Right cardiac atrium (tissue), 5 donors: Measurements from ENCODE around the gene PHF21B. TPM values are rescaled to one million over a fixed set of nuclear protein-coding genes. Genes with fewer than 3 reads are reported as not detected.
"Not testable (repeated sequence)": the region's sequence is repeated elsewhere in the genome, so short reads cannot be mapped to it uniquely, and the experiment has no call there.

Experiments
- ATAC-seq, 2 donors: fragments of 200-7000 bp; cut with Tn5 transposase; one replicate each; pipeline versions ENCODE4 v1.8.0 to v1.9.1; 2020; ENCODE audit warnings: moderate library complexity in 2 of 2, mild to moderate bottlenecking in 1 of 2
- DNase-seq, 3 donors: peaks; one replicate each; pipeline ENCODE4 v3.0.0-alpha.2; 2020
- H3K27ac ChIP-seq: one replicate; pipeline ENCODE4 v1.5.1; 2013; ENCODE audit warnings: mild to moderate bottlenecking, low read length, control low read depth, moderate library complexity
- H3K27me3 ChIP-seq: one replicate; pipeline ENCODE4 v1.6.1; 2013; ENCODE audit not compliant: control insufficient read depth, insufficient read depth
- H3K4me1 ChIP-seq: one replicate; pipeline ENCODE4 v1.6.1; 2013; ENCODE audit warnings: low read length; ENCODE audit not compliant: control insufficient read depth, insufficient read depth
- H3K4me3 ChIP-seq: one replicate; pipeline ENCODE4 v1.5.1; 2013; ENCODE audit warnings: low read length, control low read depth
- H3K9me3 ChIP-seq: one replicate; pipeline ENCODE4 v1.6.1; 2013; ENCODE audit warnings: low read length; ENCODE audit not compliant: control insufficient read depth
- WGBS: extraction: QIAGEN DNeasy Blood & Tissue Kit; methylation state at CpG from one replicate; pipeline ENCODE4 v1.1.7; 2013; 5-methylcytosine and 5-hydroxymethylcytosine counted together
- intact Hi-C, 4 donors: fragments of 100-400 bp; cut with DNase I; formaldehyde crosslinking; loops; one replicate each; pipeline versions ENCODE4 v1.11.0 to v1.14.0; 2022 to 2023
- long read RNA-seq, 4 donors: library from polyadenylated mRNA; unstranded; transcript quantifications; one replicate each; pipeline ENCODE4 v2.0.0, GENCODE V29; 2020 to 2021
- polyA plus RNA-seq: library from polyadenylated mRNA; stranded (reverse); fragments of 200-250 nt; gene quantifications from one replicate; pipeline ENCODE4 v1.2.3, GENCODE V29; 2013
- total RNA-seq, 4 donors: library from RNA; stranded (reverse); fragmentation: NEBNext Ultra II Directional; extraction: Animal tissue kit (Norgen Biotek cat#: 25700); gene quantifications; one replicate each; pipeline ENCODE4 v1.2.1, GENCODE V29; 2021
- donor health status: healthy with polysubstance abuse.
- donor health status: DM: no; HTN: yes; CAD: no.
- donor health status: DM: no; HTN: no; CAD: no.
- donor health status: DM: no; HTN: yes; CAD: no; lungs with severe emphysema.
- donor health status: DM: yes; HTN: yes; CAD: no.

The PHF21B gene
- total RNA-seq (1 to 10 TPM in 3 of 4 donors, under 1 TPM in 1; 0.97 to 1.9 (median 1.3) TPM), polyA plus RNA-seq (0.50 TPM)
- long read RNA-seq, donor 1 = 0 reads
- long read RNA-seq, donor 2, partial matches to known transcripts = 0 of 2 reads
- long read RNA-seq, donor 2, other reads (novel, unspliced or antisense) = 2 of 2 reads
- long read RNA-seq, donor 3, partial matches to known transcripts = 0 of 1 reads
- long read RNA-seq, donor 3, other reads (novel, unspliced or antisense) = 1 of 1 reads
- long read RNA-seq, donor 4 = 0 reads

- Histone ChIP-seq H3K9me3 (no peaks in the 10 kb centered on the region), H3K27ac (peak within 1 kb of the TSS; percentile 8), H3K4me3 (peak within 1 kb of the TSS; percentile 90), H3K4me1 (no peaks in the 10 kb centered on the region), H3K27me3 (no peaks in the 10 kb centered on the region)
- intact Hi-C loops = no loop called here
- under 1% methylated on average over 120 of the region's 121 CpGs for WGBS
- DNase-seq (peak; percentile 61 to 88 (median 87)), ATAC-seq (peak; percentile 38 to 40)
Measured at GRCh38 chr22:45009606-45010531, at the start of gene PHF21B. Gene PHF21B (minus strand): TSS chr22:45010005. CDS start chr22:45009549, 456 bp downstream.

- no peaks in the 10 kb centered on the region for H3K27me3 ChIP-seq
- no peak for DNase-seq
- intact Hi-C loops = no loop called here
- H3K27ac ChIP-seq = no peak overlapping the region
- 84% methylated on average over 5 of the region's 5 CpGs for WGBS
- H3K4me3 ChIP-seq = no peak overlapping the region
- H3K9me3 ChIP-seq = no peaks in the 10 kb centered on the region
- H3K4me1 ChIP-seq = no peaks in the 10 kb centered on the region
- no peak for ATAC-seq
Measured at GRCh38 chr22:45059296-45059695, 49.5 kb upstream of the PHF21B start.

- ATAC-seq = no peak
- intact Hi-C loops = no loop called here
- 69% methylated on average over 2 of the region's 2 CpGs for WGBS
Measured at GRCh38 chr22:45058622-45058912, 48.8 kb upstream of the PHF21B start.

GRCh38 chr22:45055936-45056335 is 46.1 kb upstream of the PHF21B start:
- H3K27ac ChIP-seq = no peak overlapping the region
- ATAC-seq = no peak
- H3K4me1 ChIP-seq = no peaks in the 10 kb centered on the region
- no peak overlapping the region for H3K4me3 ChIP-seq
- H3K27me3 ChIP-seq = no peaks in the 10 kb centered on the region
- WGBS = 78% methylated on average over 15 of the region's 15 CpGs
- intact Hi-C loops = no loop called here
- DNase-seq = no peak
- H3K9me3 ChIP-seq = no peaks in the 10 kb centered on the region

More at GRCh38 chr22:45058622-45058912, 48.8 kb upstream of the PHF21B start:
- no peak for DNase-seq
- H3K27ac ChIP-seq = no peak overlapping the region
- H3K4me3 ChIP-seq = no peak overlapping the region
- no peaks in the 10 kb centered on the region for H3K27me3 ChIP-seq
- no peaks in the 10 kb centered on the region for H3K9me3 ChIP-seq
- H3K4me1 ChIP-seq = no peaks in the 10 kb centered on the region

GRCh38 chr22:45053571-45053970 is 43.8 kb upstream of the PHF21B start:
- DNase-seq (no peak), ATAC-seq (no peak)
- H3K4me3 ChIP-seq = no peak overlapping the region
- no peaks in the 10 kb centered on the region for H3K27me3 ChIP-seq
- WGBS = 52% methylated on average over 1 of the region's 1 CpG
- no peaks in the 10 kb centered on the region for H3K9me3 ChIP-seq
- intact Hi-C loops = no loop called here
- H3K27ac ChIP-seq = no peak overlapping the region
- H3K4me1 ChIP-seq = no peaks in the 10 kb centered on the region

- Histone ChIP-seq H3K4me3 (no peak overlapping the region), H3K9me3 (no peaks in the 10 kb centered on the region), H3K4me1 (no peaks in the 10 kb centered on the region), H3K27ac (no peak overlapping the region), H3K27me3 (no peaks in the 10 kb centered on the region)
- intact Hi-C loops = no loop called here
- 46% methylated on average over 1 of the region's 1 CpG for WGBS
- no peak for ATAC-seq
- no peak for DNase-seq
Measured at GRCh38 chr22:45053094-45053493, 43.3 kb upstream of the PHF21B start.

- H3K27ac ChIP-seq, H3K9me3 ChIP-seq, H3K4me3 ChIP-seq, H3K27me3 ChIP-seq, intact Hi-C loops, ATAC-seq, DNase-seq, H3K4me1 ChIP-seq: not testable (repeated sequence)
- WGBS = 29% methylated on average over 3 of the region's 3 CpGs
Measured at GRCh38 chr22:45052665-45053064, 42.9 kb upstream of the PHF21B start.

- no peaks in the 10 kb centered on the region for H3K27me3 ChIP-seq
- no peaks in the 10 kb centered on the region for H3K4me1 ChIP-seq
- H3K4me3 ChIP-seq = no peak overlapping the region
- no peaks in the 10 kb centered on the region for H3K9me3 ChIP-seq
- H3K27ac ChIP-seq = no peak overlapping the region
- intact Hi-C loops = no loop called here
- no peak for DNase-seq
- no peak for ATAC-seq
- WGBS = 85% methylated on average over 10 of the region's 10 CpGs
Measured at GRCh38 chr22:45051946-45052345, 42.1 kb upstream of the PHF21B start.

GRCh38 chr22:45051419-45051818 is 41.6 kb upstream of the PHF21B start:
- DNase-seq (no peak), ATAC-seq (no peak)
- Histone ChIP-seq H3K4me1 (no peaks in the 10 kb centered on the region), H3K9me3 (no peaks in the 10 kb centered on the region), H3K4me3 (no peak overlapping the region), H3K27me3 (no peaks in the 10 kb centered on the region), H3K27ac (no peak overlapping the region)
- intact Hi-C loops = no loop called here
- 85% methylated on average over 8 of the region's 8 CpGs for WGBS

- H3K9me3 ChIP-seq = no peaks in the 10 kb centered on the region
- no peak for ATAC-seq
- no peak overlapping the region for H3K27ac ChIP-seq
- no peaks in the 10 kb centered on the region for H3K4me1 ChIP-seq
- no peak for DNase-seq
- intact Hi-C loops = no loop called here
- WGBS = 18% methylated on average over 6 of the region's 6 CpGs
- no peaks in the 10 kb centered on the region for H3K27me3 ChIP-seq
- H3K4me3 ChIP-seq = no peak overlapping the region
Measured at GRCh38 chr22:45047260-45047659, 37.5 kb upstream of the PHF21B start.

GRCh38 chr22:45045208-45045607 is 35.4 kb upstream of the PHF21B start:
- intact Hi-C loops = no loop called here
- ATAC-seq (no peak), DNase-seq (no peak)
- H3K27me3 ChIP-seq = no peaks in the 10 kb centered on the region
- no peaks in the 10 kb centered on the region for H3K4me1 ChIP-seq
- H3K4me3 ChIP-seq = no peak overlapping the region
- no peak overlapping the region for H3K27ac ChIP-seq
- WGBS = 42% methylated on average over 7 of the region's 7 CpGs
- H3K9me3 ChIP-seq = no peaks in the 10 kb centered on the region
